ENCODE measurements around the gene TRIM17. TPM values are rescaled to one million over a fixed set of nuclear protein-coding genes. Genes with fewer than 3 reads are reported as not detected.

The TRIM17 gene
- total RNA-seq, 1 donor from 2014 or later: 2.6 TPM

DNA sequence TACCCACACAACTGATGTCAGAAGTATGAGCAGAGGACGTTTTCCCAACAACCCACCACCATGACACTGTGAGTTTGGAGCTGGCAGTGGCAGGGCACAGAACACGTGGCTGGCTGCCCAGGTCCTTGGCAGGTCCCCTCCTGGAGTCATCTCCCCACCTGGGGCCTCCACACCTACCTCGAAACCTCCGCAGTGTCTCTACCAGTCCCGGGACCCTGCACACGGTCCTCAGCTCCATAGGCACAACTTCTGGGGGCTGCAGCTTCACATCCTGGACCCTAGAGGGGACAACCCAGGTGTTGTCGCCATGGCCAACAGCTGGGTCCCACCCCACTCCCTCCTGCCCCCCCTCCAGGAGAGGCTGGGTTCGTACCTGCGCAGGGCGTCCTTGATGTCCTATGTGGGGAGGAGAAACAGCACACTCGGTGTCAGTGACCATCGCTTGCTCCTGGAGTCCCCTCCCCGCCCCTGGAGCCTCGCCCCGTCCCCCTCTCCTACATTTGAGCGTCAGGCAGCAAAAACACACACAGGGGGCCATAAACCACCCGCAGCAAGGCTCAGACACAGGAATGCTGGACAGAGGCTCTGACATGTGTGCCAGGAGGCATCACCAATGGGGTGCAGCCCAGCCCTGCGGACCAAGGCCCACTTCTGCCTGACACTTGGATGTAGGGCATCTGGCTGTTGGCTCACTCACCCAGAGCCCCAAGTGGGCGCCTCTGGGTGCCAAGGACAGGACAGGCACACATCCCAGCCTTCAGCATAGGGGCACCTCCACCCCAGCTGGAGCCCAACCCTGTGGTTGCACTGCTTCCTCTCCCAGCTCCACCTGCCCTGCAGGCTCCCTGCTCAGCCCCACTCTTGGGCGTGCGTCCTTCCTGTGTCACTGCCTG, 19.6 kb downstream of the TRIM17 start:
- DNase-seq: peak; percentile 55
- TF ChIP-seq, protein P1, sequence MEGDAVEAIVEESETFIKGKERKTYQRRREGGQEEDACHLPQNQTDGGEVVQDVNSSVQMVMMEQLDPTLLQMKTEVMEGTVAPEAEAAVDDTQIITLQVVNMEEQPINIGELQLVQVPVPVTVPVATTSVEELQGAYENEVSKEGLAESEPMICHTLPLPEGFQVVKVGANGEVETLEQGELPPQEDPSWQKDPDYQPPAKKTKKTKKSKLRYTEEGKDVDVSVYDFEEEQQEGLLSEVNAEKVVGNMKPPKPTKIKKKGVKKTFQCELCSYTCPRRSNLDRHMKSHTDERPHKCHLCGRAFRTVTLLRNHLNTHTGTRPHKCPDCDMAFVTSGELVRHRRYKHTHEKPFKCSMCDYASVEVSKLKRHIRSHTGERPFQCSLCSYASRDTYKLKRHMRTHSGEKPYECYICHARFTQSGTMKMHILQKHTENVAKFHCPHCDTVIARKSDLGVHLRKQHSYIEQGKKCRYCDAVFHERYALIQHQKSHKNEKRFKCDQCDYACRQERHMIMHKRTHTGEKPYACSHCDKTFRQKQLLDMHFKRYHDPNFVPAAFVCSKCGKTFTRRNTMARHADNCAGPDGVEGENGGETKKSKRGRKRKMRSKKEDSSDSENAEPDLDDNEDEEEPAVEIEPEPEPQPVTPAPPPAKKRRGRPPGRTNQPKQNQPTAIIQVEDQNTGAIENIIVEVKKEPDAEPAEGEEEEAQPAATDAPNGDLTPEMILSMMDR (IDR thresholded peaks at IDR 0.05): no peak
- ATAC-seq: no peak
- intact Hi-C loops (cut with DNase I): no loop called here
- Histone ChIP-seq H3K4me3 (no peak overlapping the region), H3K4me1 (peaks cover 12% of the 10 kb centered on the region), H3K36me3 (peaks cover 66% of the 10 kb centered on the region), H3K27me3 (no peaks in the 10 kb centered on the region), H3K27ac (no peak overlapping the region), H3K9me3 (no peaks in the 10 kb centered on the region)

DNA sequence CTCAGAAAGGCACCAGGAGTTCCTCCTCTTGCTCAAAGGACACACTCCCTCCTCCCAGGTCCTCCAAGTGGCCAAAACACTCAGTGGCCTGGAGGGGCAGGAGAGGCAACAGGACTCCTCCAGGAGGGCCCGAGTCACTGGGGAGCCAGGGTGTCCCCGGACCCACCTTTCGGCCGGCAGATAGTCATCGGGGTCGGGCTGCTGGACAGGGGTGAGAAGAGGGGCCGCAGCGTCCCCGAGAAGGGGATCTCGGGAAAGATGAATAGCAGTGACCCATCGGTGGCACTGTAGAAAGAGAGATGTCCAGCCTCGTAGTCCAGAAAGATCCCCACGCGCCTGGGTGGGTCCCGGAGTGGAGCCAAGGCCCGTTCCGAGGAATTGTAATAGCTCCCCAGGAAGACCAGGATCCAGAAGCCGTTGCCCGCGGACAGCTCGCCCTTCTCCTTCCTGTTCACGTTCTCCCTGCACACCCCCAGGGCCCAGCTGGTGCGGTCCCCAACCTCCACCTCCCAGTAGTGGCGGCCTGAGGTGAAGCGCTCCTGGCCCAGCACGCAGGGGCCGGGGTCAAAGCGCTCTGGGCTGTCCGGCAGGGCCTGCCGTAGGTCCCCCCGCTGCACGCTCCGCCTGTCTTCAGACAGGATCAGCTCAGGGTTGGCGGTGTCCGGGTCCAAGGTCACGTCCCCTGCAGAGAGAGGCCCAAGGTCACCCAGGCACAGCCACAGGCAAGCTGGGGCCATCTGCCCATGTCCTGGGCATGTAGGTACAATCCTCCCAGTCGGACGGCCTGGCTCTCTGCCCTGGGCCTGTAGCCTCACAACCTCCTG, 21.9 kb downstream of the TRIM17 start:
- ATAC-seq: no peak
- intact Hi-C loops (cut with DNase I): no loop called here
- no peak overlapping the region for H3K4me3 ChIP-seq
- H3K36me3 ChIP-seq: peaks cover 53% of the 10 kb centered on the region
- H3K27me3 ChIP-seq: no peaks in the 10 kb centered on the region
- no peaks in the 10 kb centered on the region for H3K9me3 ChIP-seq
- peak; percentile 59 for DNase-seq
- TF ChIP-seq, protein P1 (IDR thresholded peaks at IDR 0.05): no peak
- H3K4me1 ChIP-seq: peaks cover 12% of the 10 kb centered on the region
- no peak overlapping the region for H3K27ac ChIP-seq

DNA sequence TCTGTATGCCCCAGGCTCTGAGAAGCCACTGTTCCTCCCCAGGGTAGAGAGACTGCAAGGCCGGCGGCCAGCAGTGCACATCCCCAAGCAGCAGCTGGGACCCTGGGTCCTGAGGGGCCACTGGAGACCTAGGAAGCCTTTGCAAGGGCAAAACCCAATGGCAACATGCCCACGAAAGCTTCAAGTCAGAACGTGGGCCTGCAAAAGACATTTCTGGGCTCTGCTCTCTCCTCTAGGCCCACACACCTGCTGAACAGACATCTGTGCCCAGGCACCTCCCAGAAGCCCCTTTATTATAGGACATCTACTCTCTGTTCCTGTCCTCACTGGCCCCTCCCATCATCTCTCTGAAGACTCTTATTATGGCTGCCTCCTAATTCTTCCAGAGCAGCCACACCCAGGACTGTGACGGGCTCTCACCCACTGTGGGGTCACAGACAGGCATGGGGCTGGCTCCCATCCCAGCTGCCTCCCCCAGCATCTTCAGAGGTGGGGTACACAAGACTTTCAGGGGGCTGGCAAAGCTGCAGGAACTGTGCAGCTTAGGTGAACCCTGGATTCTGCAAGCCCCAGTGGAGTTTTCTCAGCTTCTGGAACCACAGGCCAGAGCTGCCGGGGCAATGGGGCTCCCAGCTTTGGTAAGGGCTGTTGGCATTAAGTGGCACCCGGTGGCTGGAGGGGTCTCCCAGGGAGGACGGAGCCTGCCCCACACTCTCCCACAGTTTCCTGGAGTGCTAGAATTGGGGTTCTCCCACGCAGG, 22.7 kb downstream of the TRIM17 start:
- intact Hi-C loops (cut with DNase I): no loop called here
- no peak overlapping the region for H3K4me3 ChIP-seq
- peak overlapping the region; percentile 19 for H3K27ac ChIP-seq
- no peaks in the 10 kb centered on the region for H3K9me3 ChIP-seq
- H3K4me1 ChIP-seq: peaks cover 12% of the 10 kb centered on the region
- peak; percentile 52 for DNase-seq
- peaks cover 46% of the 10 kb centered on the region for H3K36me3 ChIP-seq
- no peaks in the 10 kb centered on the region for H3K27me3 ChIP-seq
- TF ChIP-seq, protein P1 (IDR thresholded peaks at IDR 0.05): no peak
- ATAC-seq: no peak

DNA sequence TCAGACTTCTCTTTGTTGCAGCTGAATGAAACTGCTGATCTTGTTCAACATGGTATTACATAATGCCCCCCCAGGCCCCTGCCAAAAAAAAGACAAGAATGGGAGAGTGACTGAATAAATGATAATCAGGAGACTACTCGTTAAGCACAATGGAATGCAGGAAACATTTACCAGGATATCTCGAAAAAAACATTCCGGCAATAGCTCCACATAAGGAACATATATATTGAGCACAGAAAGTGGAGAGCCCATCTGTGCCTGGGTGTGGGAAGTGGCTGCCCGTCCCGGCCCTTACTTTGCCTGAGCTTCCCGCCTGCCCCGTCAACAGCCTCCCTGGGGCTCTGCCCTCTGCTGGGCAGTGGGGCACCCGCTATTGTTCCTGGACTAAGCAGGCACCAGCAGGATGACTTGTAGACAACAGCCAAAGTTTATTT, 23.4 kb downstream of the TRIM17 start:
- intact Hi-C loops (cut with DNase I): no loop called here
- Histone ChIP-seq H3K36me3 (peaks cover 39% of the 10 kb centered on the region), H3K4me1 (peaks cover 12% of the 10 kb centered on the region), H3K27ac (peak overlapping the region; percentile 19), H3K27me3 (no peaks in the 10 kb centered on the region), H3K9me3 (no peaks in the 10 kb centered on the region), H3K4me3 (no peak overlapping the region)
- ATAC-seq: peak; percentile 79
- peak; percentile 76 for DNase-seq
- TF ChIP-seq, protein P1 (IDR thresholded peaks at IDR 0.05): peak; percentile 57

Measured in upper lobe of right lung (tissue), 1 donor.